GM10266 (cell line): Measurements from ENCODE around the gene FNIP2.
"Not testable (repeated sequence)": the region's sequence is repeated elsewhere in the genome, so short reads cannot be mapped to it uniquely, and the experiment has no call there.

Experiments used
- DNase-seq: peaks from one replicate; pipeline ENCODE4 v3.0.0; 2012; ENCODE audit errors: extremely low spot score
- CTCF ChIP-seq: IDR thresholded peaks from 2 replicates; pipeline ENCODE4 v1.5.1; 2012; ENCODE audit warnings: mild to moderate bottlenecking, low read depth; ENCODE audit not compliant: control insufficient read depth, insufficient read depth; ENCODE audit errors: missing control alignments

FNIP2 gene

DNA sequence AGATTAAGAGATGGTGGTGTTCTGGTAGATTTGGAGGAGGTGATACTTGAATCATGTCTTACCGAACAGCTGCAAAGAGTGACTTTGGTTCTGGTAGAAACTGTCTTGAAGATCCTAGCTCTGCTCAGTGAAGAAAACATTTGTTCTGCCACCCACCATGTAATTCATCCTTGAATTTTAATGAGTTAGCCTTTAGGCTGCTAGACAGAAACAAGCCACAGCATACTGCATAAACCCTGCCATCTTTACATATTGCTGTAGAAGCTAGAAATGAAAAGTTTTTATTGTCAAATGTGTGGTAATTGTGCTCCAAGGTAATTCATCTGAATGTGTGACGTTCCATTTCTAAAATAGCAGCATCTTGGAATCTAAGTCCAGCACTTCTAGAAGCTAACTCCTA lies 173.1 kb downstream of the FNIP2 start:
- TF ChIP-seq CTCF = no peak
- no peak for DNase-seq

- TF ChIP-seq CTCF = no peak
- DNase-seq = no peak
Measured at GRCh38 chr4:158945529-158946108, 176.8 kb downstream of the FNIP2 start.

DNA sequence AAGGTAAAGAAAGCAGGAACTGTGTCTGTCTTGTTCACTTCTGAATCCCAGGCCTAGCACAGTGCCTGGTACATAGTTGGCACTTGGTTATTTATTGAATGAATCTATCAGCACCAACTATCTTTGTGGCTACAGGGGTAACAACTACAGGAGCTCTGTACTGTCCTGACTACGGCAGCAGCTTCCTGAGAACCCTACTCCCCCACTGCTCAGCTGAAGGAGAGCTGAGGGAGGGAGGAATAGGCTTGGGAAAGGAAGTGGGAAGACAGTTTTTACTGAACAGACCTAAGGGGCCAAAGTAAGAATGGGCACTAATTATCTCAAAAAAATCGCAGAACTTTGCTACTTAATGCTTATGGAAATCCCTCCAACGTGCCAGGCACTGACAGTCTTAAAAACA lies 178.0 kb downstream of the FNIP2 start:
- no peak for TF ChIP-seq CTCF
- no peak for DNase-seq

- DNase-seq = no peak
- TF ChIP-seq CTCF = no peak
Measured at GRCh38 chr4:158948071-158948470, 179.2 kb downstream of the FNIP2 start.

- no peak for DNase-seq
Measured at GRCh38 chr4:158949099-158949498, 180.3 kb downstream of the FNIP2 start.

GRCh38 chr4:158952221-158952774 lies 183.5 kb downstream of the FNIP2 start:
- DNase-seq = not testable (repeated sequence)

More at GRCh38 chr4:158949099-158949498, 180.3 kb downstream of the FNIP2 start:
- no peak for TF ChIP-seq CTCF

DNA sequence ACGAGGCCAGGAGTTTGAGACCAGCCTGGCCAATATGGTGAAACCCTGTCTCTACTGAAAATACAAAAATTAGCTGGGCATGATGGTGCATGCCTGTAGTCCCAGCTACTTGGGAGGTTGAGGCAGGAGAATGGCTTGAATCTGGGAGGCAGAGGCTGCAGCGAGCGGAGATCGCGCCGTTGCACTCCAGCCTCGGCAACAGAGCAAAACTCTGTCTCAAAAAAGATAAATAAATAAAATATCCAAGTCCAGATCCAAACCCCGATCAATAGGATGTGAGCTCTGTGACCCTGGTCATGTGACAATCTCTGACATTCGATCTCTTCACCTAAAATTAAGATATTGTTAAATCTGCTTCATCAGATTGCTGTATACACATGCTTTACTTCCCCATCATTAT lies 187.5 kb downstream of the FNIP2 start:
- DNase-seq = not testable (repeated sequence)

DNA sequence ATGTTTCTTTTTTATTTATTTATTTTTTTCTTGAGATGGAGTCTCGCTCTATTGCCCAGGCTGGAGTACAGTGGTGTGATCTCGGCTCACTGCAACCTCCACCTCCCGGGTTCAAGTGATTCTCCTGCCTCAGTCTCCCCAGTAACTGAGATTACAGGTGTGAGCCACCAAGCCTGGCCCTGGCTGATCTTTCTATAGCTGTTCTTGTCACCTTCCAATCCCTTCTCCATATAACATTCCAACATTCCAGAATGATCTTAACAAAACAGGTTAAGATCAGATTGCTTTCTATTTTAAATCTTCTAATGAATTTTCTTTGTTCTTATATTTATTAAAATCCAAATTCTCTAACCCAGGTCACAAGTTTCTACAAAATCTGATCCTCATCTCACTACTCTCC lies 188.1 kb downstream of the FNIP2 start:
- DNase-seq = not testable (repeated sequence)
